ENCODE measurements around the gene NMNAT3.

Gene NMNAT3

DNA sequence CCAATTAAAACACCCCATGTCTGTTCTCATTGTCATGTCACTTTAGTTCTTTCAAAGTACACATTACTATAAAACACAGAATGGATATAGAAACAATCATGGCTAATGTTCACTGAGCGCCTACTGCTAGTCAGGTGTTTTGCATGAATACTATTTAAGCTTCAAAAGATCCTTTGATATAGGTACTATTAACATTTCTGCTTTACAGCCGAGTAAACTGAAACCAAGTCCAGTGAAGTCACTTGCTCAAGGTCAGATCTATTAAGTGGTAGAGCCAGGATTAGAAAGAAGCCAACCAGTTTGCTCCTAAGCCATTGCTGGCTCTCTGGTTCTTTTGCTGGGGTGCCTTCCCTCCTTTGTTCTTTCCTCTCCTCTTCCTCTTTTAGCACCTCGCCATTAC is 32.4 kb upstream of the NMNAT3 start:
- H3K9me3 ChIP-seq (ENCODE audit: control insufficient read depth, insufficient read depth, low read length), result no peaks in the 10 kb centered on the region
- H3K27me3 ChIP-seq (ENCODE audit: control insufficient read depth, low read length), result no peaks in the 10 kb centered on the region
- H3K79me2 ChIP-seq (ENCODE audit: control insufficient read depth, low read length), result no peaks in the 10 kb centered on the region
- H3K4me1 ChIP-seq (ENCODE audit: control insufficient read depth, low read length), result no peaks in the 10 kb centered on the region
- no peak overlapping the region for H3K27ac ChIP-seq (ENCODE audit: low read depth, low read length)
- H4K20me1 ChIP-seq (ENCODE audit: control insufficient read depth, insufficient read depth, low read depth, low read length), result no peaks in the 10 kb centered on the region
- H3K36me3 ChIP-seq (ENCODE audit: control insufficient read depth, low read length), result no peaks in the 10 kb centered on the region
- no peaks in the 10 kb centered on the region for H3F3A ChIP-seq (ENCODE audit: control insufficient read depth, insufficient read depth)
- no peak overlapping the region for H3K4me2 ChIP-seq (ENCODE audit: low read length)
- H3K4me3 ChIP-seq (ENCODE audit: low read length), result no peak overlapping the region
- no peaks in the 10 kb centered on the region for H3K9me2 ChIP-seq (replicated peaks; ENCODE audit: control insufficient read depth, low read length)
- TF ChIP-seq, protein P1, sequence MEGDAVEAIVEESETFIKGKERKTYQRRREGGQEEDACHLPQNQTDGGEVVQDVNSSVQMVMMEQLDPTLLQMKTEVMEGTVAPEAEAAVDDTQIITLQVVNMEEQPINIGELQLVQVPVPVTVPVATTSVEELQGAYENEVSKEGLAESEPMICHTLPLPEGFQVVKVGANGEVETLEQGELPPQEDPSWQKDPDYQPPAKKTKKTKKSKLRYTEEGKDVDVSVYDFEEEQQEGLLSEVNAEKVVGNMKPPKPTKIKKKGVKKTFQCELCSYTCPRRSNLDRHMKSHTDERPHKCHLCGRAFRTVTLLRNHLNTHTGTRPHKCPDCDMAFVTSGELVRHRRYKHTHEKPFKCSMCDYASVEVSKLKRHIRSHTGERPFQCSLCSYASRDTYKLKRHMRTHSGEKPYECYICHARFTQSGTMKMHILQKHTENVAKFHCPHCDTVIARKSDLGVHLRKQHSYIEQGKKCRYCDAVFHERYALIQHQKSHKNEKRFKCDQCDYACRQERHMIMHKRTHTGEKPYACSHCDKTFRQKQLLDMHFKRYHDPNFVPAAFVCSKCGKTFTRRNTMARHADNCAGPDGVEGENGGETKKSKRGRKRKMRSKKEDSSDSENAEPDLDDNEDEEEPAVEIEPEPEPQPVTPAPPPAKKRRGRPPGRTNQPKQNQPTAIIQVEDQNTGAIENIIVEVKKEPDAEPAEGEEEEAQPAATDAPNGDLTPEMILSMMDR (IDR thresholded peaks at IDR 0.05; ENCODE audit: low read depth, low read length, poor library complexity, severe bottlenecking), result no peak
- no peak for TF ChIP-seq EZH2phosphoT487 (IDR thresholded peaks at IDR 0.05; ENCODE audit: borderline replicate concordance, low read length)

DNA sequence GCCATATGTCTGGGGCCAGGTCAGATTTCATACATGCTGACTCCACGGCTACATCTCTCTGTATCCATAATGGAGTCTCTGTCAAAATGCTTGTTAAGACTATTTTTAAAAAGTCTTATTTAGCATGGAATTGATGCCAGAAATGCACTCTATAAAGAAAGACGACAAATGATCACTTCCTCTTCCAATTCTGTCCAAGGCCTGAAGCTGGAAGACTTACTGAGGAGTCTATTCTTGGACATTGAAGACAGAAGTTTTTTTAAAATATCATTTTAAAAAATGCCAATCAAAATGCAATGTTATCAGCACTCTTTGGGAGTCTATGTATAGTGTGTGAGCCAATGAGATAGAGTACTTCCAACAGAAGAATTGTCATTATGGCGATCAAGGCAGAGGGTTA is 27.9 kb upstream of the NMNAT3 start:
- no peak overlapping the region for H3K27ac ChIP-seq (ENCODE audit: low read depth, low read length)
- H3K9me2 ChIP-seq (replicated peaks; ENCODE audit: control insufficient read depth, low read length), result no peaks in the 10 kb centered on the region
- H3K9me3 ChIP-seq (ENCODE audit: control insufficient read depth, insufficient read depth, low read length), result no peaks in the 10 kb centered on the region
- H3K36me3 ChIP-seq (ENCODE audit: control insufficient read depth, low read length), result no peaks in the 10 kb centered on the region
- H3F3A ChIP-seq (ENCODE audit: control insufficient read depth, insufficient read depth), result no peaks in the 10 kb centered on the region
- H3K4me2 ChIP-seq (ENCODE audit: low read length), result no peak overlapping the region
- no peaks in the 10 kb centered on the region for H4K20me1 ChIP-seq (ENCODE audit: control insufficient read depth, insufficient read depth, low read depth, low read length)
- H3K79me2 ChIP-seq (ENCODE audit: control insufficient read depth, low read length), result no peaks in the 10 kb centered on the region
- H3K4me1 ChIP-seq (ENCODE audit: control insufficient read depth, low read length), result no peaks in the 10 kb centered on the region
- TF ChIP-seq, protein P1 (IDR thresholded peaks at IDR 0.05; ENCODE audit: low read depth, low read length, poor library complexity, severe bottlenecking), result no peak
- no peak for TF ChIP-seq EZH2phosphoT487 (IDR thresholded peaks at IDR 0.05; ENCODE audit: borderline replicate concordance, low read length)
- no peaks in the 10 kb centered on the region for H3K27me3 ChIP-seq (ENCODE audit: control insufficient read depth, low read length)
- no peak overlapping the region for H3K4me3 ChIP-seq (ENCODE audit: low read length)

DNA sequence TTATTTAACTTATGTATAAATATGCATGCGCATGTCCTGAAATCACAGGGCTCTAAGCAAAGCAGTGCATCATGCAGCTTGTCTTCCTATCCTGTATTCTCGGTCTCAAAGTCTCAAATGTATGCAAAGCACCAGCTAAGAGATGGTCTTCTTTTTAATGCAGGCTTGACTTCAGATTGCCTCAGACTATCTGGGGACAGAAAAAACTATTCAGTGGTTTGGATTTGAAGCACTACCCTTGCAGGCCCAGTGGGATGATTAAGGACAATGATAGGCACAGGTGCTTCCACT is 18.5 kb upstream of the NMNAT3 start:
- Histone ChIP-seq H4K20me1 (ENCODE audit: control insufficient read depth, insufficient read depth, low read depth, low read length) (no peaks in the 10 kb centered on the region), H3K27ac (ENCODE audit: low read depth, low read length) (no peak overlapping the region), H3F3A (ENCODE audit: control insufficient read depth, insufficient read depth) (no peaks in the 10 kb centered on the region), H3K4me1 (ENCODE audit: control insufficient read depth, low read length) (no peaks in the 10 kb centered on the region), H3K4me3 (ENCODE audit: low read length) (no peak overlapping the region), H3K9me3 (ENCODE audit: control insufficient read depth, insufficient read depth, low read length) (no peaks in the 10 kb centered on the region), H3K36me3 (ENCODE audit: control insufficient read depth, low read length) (no peaks in the 10 kb centered on the region), H3K9me2 (replicated peaks; ENCODE audit: control insufficient read depth, low read length) (no peaks in the 10 kb centered on the region), H3K4me2 (ENCODE audit: low read length) (no peak overlapping the region), H3K27me3 (ENCODE audit: control insufficient read depth, low read length) (no peaks in the 10 kb centered on the region), H3K79me2 (ENCODE audit: control insufficient read depth, low read length) (no peaks in the 10 kb centered on the region)
- TF ChIP-seq, protein P1 (IDR thresholded peaks at IDR 0.05; ENCODE audit: low read depth, low read length, poor library complexity, severe bottlenecking), result no peak
- no peak for TF ChIP-seq EZH2phosphoT487 (IDR thresholded peaks at IDR 0.05; ENCODE audit: borderline replicate concordance, low read length)
